Measurements from ENCODE around the gene OASL. TPM values are rescaled to one million over a fixed set of nuclear protein-coding genes. Genes with fewer than 3 reads are reported as not detected.

Gene OASL
- total RNA-seq, 2 donors from 2014 or later, result 4.0 to 5.2 TPM

DNA sequence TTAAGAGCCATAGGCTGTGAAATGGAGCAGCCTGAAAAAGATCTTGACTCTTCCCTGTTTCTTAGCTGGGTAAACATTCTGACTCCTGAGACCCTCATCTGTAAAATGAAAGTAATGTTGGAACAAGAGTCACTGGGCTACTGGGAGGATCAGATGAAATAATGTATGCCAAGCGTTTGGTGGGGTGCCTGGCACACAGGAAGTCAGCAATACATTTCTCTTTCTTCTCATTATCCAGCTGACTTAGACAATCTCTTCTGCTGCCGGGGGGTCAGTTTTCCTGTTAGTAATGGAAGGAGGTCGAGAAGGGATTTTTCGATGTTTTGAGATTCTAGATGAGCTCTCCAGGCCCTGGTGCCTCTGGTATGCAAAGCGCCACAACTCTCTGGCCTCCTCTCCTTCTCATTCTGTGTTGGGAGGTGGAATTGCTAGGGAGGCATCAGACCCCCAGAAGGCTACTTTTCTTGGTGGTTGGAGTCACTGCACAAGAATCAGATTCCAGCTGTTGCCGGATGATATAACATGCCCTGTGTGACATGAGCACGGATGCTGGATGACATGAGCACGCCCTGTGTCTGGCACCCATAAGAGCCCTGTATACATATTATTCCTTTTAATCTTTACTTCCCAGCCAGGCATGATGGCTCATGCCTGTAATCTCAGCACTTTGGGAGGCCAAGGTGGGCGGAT is 4.3 kb downstream of the OASL start:
- peaks cover 7% of the 10 kb centered on the region for H3K36me3 Mint-ChIP-seq (ENCODE audit: low read depth)
- peak overlapping the region; percentile 86 for H3K27ac Mint-ChIP-seq
- no peak for ATAC-seq (replicated peaks)
- H3K4me1 Mint-ChIP-seq, result peaks cover 33% of the 10 kb centered on the region
- H3K9me3 Mint-ChIP-seq, result no peaks in the 10 kb centered on the region
- no peaks in the 10 kb centered on the region for H3K27me3 Mint-ChIP-seq
- H3K4me3 Mint-ChIP-seq, result peak overlapping the region; percentile 76

DNA sequence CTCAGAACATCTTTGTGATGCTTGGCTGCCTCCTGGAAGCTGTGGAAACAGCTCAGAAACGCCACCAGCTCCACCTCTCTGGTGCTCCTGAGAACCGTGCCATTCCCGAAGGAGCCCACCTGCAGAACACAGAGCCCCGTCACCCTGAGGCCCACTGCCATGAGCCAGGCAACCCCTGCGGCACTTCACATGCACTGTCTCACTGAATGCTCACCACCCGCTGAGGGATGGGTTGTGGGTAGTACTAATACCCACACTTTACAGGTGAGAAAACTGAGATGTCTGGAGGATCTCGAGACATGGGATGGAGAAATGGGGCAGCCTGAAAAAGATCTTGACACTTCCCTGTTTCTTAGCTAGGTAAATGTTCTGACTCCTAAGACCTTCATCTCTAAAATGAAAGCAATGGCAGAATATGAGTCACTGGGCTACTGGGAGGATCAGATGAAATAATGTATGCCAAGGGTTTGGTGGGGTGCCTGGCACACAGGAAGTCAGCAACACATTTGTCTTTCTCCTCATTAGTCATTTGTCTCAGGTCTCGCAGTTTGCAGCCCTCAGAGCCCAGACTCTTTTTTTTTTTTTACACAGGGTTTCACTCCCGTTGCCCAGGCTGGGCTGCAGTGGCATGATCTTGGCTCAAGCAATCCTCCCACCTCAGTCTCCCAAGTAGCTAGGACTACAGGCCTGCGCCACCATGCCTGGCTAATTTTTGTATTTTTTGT is 5.3 kb downstream of the OASL start:
- no peaks in the 10 kb centered on the region for H3K27me3 Mint-ChIP-seq
- no peaks in the 10 kb centered on the region for H3K9me3 Mint-ChIP-seq
- H3K4me1 Mint-ChIP-seq, result peaks cover 26% of the 10 kb centered on the region
- ATAC-seq (replicated peaks), result peak; percentile 85
- peak overlapping the region; percentile 76 for H3K4me3 Mint-ChIP-seq
- H3K27ac Mint-ChIP-seq, result peak overlapping the region; percentile 86
- H3K36me3 Mint-ChIP-seq (ENCODE audit: low read depth), result peaks cover 7% of the 10 kb centered on the region

- Mint-ChIP-seq H3K27me3 (no peaks in the 10 kb centered on the region), H3K9me3 (no peaks in the 10 kb centered on the region), H3K36me3 (ENCODE audit: low read depth) (peaks cover 18% of the 10 kb centered on the region), H3K4me3 (no peak overlapping the region), H3K4me1 (peaks cover 21% of the 10 kb centered on the region), H3K27ac (no peak overlapping the region)
- ATAC-seq (replicated peaks), result no peak
Observed at GRCh38 chr12:121030576-121031212, 8.4 kb downstream of the OASL start.

GRCh38 chr12:121026274-121027045 is 12.6 kb downstream of the OASL start:
- no peaks in the 10 kb centered on the region for H3K27me3 Mint-ChIP-seq
- H3K36me3 Mint-ChIP-seq (ENCODE audit: low read depth), result peaks cover 33% of the 10 kb centered on the region
- no peaks in the 10 kb centered on the region for H3K9me3 Mint-ChIP-seq
- no peak overlapping the region for H3K4me3 Mint-ChIP-seq
- no peaks in the 10 kb centered on the region for H3K4me1 Mint-ChIP-seq
- ATAC-seq (replicated peaks), result no peak
- H3K27ac Mint-ChIP-seq, result no peak overlapping the region

DNA sequence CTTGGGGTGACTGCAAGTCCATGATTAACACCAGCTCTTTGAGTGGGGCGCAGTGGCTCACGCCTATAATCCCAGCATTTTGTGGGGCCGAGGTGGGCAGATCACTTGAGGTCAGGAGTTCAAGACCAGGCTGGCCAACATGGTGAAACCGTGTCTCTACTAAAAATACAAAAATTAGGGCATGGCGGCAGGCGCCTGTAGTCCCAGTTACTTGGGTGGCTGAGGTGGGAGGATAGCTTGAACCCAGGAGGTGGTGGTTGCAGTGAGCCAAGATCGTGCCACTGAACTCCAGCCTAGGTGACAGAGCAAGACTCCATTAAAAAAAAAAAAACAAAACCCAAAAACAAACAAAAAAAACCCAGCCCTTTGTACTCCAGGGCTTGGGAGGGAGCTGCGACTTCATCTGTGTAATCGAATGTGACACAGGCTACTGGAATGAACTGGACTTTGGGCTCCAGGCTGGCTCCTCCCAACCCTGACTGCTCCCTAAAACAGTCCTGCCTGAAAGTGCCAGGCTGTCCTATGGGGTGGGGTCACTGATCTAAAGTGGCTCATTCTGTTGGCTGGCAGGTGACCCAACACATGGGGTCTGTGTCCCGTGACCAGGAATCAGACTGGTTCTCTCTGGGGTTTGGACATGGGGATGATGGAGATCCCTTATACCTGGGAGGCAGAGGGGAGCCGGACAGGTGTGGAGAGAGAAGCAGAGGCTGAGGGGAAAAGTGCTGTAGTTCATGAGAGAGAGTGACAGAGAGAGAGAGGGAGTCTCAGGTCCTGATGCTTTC is 13.4 kb downstream of the OASL start:
- Mint-ChIP-seq H3K9me3 (no peaks in the 10 kb centered on the region), H3K36me3 (ENCODE audit: low read depth) (peaks cover 30% of the 10 kb centered on the region), H3K4me3 (no peak overlapping the region), H3K27me3 (no peaks in the 10 kb centered on the region), H3K4me1 (no peaks in the 10 kb centered on the region), H3K27ac (no peak overlapping the region)
- ATAC-seq (replicated peaks), result no peak

DNA sequence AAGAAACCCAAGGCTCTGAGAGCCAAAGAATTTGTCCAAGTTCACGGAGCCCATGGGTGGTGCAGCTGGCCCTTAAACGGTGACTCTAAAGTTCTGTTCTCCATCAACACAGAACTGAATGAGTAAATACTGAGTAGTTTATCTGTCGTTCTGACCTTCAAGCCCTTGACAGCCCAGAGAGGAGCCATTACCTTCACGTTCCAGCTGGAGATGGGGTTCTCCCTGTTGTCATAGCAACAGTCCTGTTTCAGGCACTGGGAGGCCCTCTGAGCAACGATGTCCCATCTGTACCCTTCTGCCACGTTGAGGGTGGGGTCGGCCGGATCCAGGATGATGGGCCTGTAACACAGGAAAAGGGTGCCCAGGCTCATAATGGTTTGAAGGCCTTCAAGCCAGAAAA is 15.2 kb downstream of the OASL start:
- Mint-ChIP-seq H3K9me3 (no peaks in the 10 kb centered on the region), H3K36me3 (ENCODE audit: low read depth) (peaks cover 26% of the 10 kb centered on the region)

DNA sequence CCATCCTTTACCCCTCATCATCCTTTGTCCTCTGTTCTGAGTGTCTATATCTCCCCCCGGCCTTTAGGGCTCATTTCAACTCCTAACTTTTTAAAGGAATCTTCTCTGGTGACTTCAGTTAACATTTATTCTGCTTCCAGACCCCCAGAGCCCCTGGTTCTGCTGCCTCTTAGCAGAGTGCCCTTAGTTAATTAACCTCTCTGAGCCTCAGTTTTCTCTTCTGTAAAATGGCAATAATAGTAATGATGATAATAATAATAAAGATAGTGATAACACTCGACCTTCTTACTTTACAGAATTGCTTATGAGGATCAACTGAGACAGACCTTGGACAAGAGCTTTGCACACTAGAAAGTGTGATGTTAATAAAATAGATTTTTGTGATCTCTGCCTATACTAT is 16.3 kb downstream of the OASL start:
- Mint-ChIP-seq H3K4me3 (no peak overlapping the region), H3K36me3 (ENCODE audit: low read depth) (peaks cover 26% of the 10 kb centered on the region), H3K27me3 (no peaks in the 10 kb centered on the region)

More for the DNA sequence above, 15.2 kb downstream of the OASL start:
- no peak for ATAC-seq (replicated peaks)
- H3K27ac Mint-ChIP-seq, result no peak overlapping the region
- no peak overlapping the region for H3K4me3 Mint-ChIP-seq
- no peaks in the 10 kb centered on the region for H3K27me3 Mint-ChIP-seq
- H3K4me1 Mint-ChIP-seq, result no peaks in the 10 kb centered on the region

DNA sequence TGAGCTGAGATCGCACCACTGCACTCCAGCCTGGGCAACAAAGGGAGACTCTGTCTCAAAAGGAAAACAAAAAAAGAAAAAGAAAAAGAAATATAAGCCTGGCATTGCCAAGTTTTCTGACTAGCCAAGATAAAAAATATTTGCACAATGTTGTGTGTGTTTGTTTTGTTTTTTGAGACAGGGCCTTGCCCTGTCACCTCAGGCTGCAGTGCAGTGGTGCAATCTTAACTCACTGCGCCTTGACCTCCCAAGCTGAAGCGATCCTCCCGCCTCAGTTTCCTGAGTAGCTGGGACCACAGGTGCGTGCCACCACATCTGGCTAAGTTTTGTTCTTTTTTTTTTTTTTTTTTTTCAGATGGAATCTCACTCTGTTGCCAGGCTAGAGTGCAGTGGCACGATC is 17.3 kb downstream of the OASL start:
- Mint-ChIP-seq H3K4me3 (no peak overlapping the region), H3K27me3 (no peaks in the 10 kb centered on the region), H3K4me1 (no peaks in the 10 kb centered on the region), H3K27ac (no peak overlapping the region), H3K36me3 (ENCODE audit: low read depth) (peaks cover 26% of the 10 kb centered on the region), H3K9me3 (no peaks in the 10 kb centered on the region)
- ATAC-seq (replicated peaks), result no peak

More for the DNA sequence above, 16.3 kb downstream of the OASL start:
- H3K27ac Mint-ChIP-seq, result peak overlapping the region; percentile 36
- ATAC-seq (replicated peaks), result no peak
- no peaks in the 10 kb centered on the region for H3K4me1 Mint-ChIP-seq
- no peaks in the 10 kb centered on the region for H3K9me3 Mint-ChIP-seq

- Mint-ChIP-seq H3K4me1 (peaks cover 9% of the 10 kb centered on the region), H3K27ac (no peak overlapping the region), H3K36me3 (ENCODE audit: low read depth) (peaks cover 15% of the 10 kb centered on the region), H3K27me3 (no peaks in the 10 kb centered on the region), H3K4me3 (no peak overlapping the region), H3K9me3 (no peaks in the 10 kb centered on the region)
- ATAC-seq (replicated peaks), result no peak
Observed at GRCh38 chr12:121018860-121019617, 20.0 kb downstream of the OASL start.

DNA sequence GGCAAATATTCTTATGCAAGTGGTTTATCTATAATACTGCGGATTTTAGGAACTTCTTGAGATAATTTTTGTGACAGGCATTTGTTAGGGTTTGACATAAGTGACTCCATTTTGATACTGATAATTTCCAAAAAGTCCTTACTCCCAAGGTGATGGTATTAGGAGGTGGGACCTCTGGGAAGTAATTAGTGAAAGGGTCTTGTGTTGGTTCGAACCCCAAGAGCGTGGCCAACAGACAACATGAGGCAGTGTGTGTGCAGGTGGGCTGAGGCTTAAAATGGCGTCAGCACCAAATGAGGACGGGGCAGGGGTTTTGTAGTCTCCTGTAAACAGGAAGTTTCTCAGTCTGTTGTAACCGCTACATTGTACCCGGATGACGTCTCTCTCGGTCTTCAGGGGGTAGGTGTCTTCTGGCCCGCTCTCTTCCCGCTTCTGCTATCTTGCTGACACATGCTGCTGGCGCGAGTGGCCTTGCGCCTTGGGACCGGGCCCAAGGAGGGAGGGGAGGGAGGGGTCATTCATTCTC is 21.0 kb downstream of the OASL start:
- Mint-ChIP-seq H3K36me3 (ENCODE audit: low read depth) (peaks cover 13% of the 10 kb centered on the region), H3K9me3 (no peaks in the 10 kb centered on the region), H3K4me3 (no peak overlapping the region), H3K27me3 (no peaks in the 10 kb centered on the region), H3K4me1 (peaks cover 9% of the 10 kb centered on the region), H3K27ac (no peak overlapping the region)
- ATAC-seq (replicated peaks), result no peak

DNA sequence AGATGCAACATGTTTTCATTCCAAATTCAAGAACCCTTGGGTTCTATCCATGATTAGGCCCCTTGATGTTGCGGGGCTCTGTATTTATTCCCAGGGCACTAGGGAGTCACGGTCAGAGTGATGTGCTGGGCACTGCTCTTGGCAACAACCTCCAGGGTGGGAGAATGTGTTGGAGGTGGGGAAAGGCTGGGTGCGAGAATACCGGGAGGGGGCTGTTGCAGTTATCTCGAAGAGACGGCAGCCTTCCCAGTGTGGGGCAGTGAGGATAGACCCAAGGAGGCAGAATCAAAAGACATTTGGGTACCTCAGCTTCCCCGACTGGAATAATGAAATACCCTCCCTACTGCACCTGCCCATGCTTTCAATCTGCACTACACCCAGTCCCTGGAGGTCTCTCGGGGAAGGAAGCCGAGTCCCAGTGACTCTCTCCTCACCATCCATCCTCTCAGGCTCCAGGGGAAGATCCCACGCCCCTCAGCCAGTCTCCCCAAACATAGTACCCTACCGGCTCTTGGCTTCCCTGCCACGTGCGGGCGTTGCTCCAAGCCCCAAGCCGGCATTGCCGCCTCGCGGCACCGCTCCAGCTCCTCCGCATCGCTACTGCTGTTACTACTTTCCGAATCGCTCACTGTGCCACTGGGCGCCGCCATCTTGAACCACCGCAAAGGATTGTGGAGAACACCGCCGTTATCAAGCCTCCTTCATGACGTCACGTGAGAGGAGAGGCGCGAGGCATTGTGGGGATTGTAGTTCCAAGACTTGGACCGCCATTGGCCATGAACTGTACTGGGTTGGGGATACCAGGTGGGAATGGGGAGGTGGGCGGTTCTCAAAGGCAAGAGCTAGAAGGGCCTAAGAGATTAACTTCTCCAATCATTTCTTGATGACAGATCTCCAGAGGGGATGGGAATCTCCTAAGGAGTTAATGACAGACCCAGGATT is 22.9 kb downstream of the OASL start, which contains the start of gene C12orf43:
TSS of gene C12orf43 (minus strand) at position 663 of the 942 bp plus-strand sequence. CDS start at position 650, 13 bp downstream.
- no peaks in the 10 kb centered on the region for H3K9me3 Mint-ChIP-seq
- H3K4me1 Mint-ChIP-seq, result peaks cover 16% of the 10 kb centered on the region
- peak within 1 kb of the TSS; percentile 94 for H3K4me3 Mint-ChIP-seq
- no peaks in the 10 kb centered on the region for H3K27me3 Mint-ChIP-seq
- peak; percentile 100 for ATAC-seq (replicated peaks)
- H3K36me3 Mint-ChIP-seq (ENCODE audit: low read depth), result peaks cover 22% of the 10 kb centered on the region
- H3K27ac Mint-ChIP-seq, result peak within 1 kb of the TSS; percentile 93

GRCh38 chr12:121013715-121014114 is 25.3 kb downstream of the OASL start:
- ATAC-seq (replicated peaks), result no peak
- Mint-ChIP-seq H3K27ac (no peak overlapping the region), H3K9me3 (no peaks in the 10 kb centered on the region), H3K4me3 (no peak overlapping the region), H3K36me3 (ENCODE audit: low read depth) (peaks cover 46% of the 10 kb centered on the region), H3K27me3 (no peaks in the 10 kb centered on the region), H3K4me1 (peaks cover 16% of the 10 kb centered on the region)
